Neutrophil (primary cell): ENCODE results near the gene MAPK4.

Source experiments
- H3K27ac ChIP-seq: fragments of 200-600 bp; sonication (generic); 2 replicates; pipeline ENCODE4 v1.5.1; 2016; ENCODE audit warnings: mild to moderate bottlenecking, moderate library complexity
- H3K27me3 ChIP-seq: fragments of 200-600 bp; sonication (generic); 2 replicates; pipeline ENCODE4 v1.6.0; 2016; ENCODE audit warnings: mild to moderate bottlenecking
- H3K36me3 ChIP-seq: fragments of 200-600 bp; sonication (generic); 2 replicates; pipeline ENCODE4 v1.5.1; 2017
- H3K4me1 ChIP-seq, 2 experiments: fragments of 200-600 bp in 1 of 2; sonication (generic) in 1 of 2; 1 replicate in 1 of 2; 2 replicates in 1 of 2; pipeline versions ENCODE4 v1.5.1 to v1.6.1; 2013 to 2016; ENCODE audit warnings: low read depth in 1 of 2, low read length in 1 of 2, mild to moderate bottlenecking in 1 of 2, moderate library complexity in 1 of 2; ENCODE audit not compliant: control insufficient read depth in 1 of 2, insufficient read depth in 1 of 2
- H3K4me3 ChIP-seq, 2 experiments: fragments of 200-600 bp in 1 of 2; sonication (generic) in 1 of 2; 1 replicate in 1 of 2; 2 replicates in 1 of 2; pipeline ENCODE4 v1.5.1; 2013 to 2016; ENCODE audit warnings: low read depth in 1 of 2, low read length in 1 of 2, mild to moderate bottlenecking in 1 of 2, moderate library complexity in 1 of 2
- H3K9me3 ChIP-seq: fragments of 200-600 bp; sonication (generic); 2 replicates; pipeline ENCODE4 v1.5.1; 2016
- CTCF ChIP-seq: fragments of 200-600 bp; sonication (generic); IDR thresholded peaks from 2 replicates; pipeline ENCODE4 v1.5.1; 2016; ENCODE audit warnings: antibody characterized with exemption

Gene MAPK4

GRCh38 chr18:50663626-50664441 is 103.9 kb downstream of the MAPK4 start:
- Histone ChIP-seq H3K27ac (no peak overlapping the region), H3K27me3 (no peaks in the 10 kb centered on the region), H3K4me1 (no peaks in the 10 kb centered on the region), H3K9me3 (no peaks in the 10 kb centered on the region), H3K36me3 (no peaks in the 10 kb centered on the region), H3K4me3 (no peak overlapping the region)
- no peak for TF ChIP-seq CTCF

- no peak for TF ChIP-seq CTCF
- Histone ChIP-seq H3K9me3 (no peaks in the 10 kb centered on the region), H3K4me3 (no peak overlapping the region), H3K36me3 (no peaks in the 10 kb centered on the region), H3K27me3 (no peaks in the 10 kb centered on the region), H3K27ac (no peak overlapping the region), H3K4me1 (no peaks in the 10 kb centered on the region)
Measured at GRCh38 chr18:50665015-50665414, 105.1 kb downstream of the MAPK4 start.

- H3K27me3 ChIP-seq: no peaks in the 10 kb centered on the region
- H3K36me3 ChIP-seq: no peaks in the 10 kb centered on the region
- no peak overlapping the region for H3K27ac ChIP-seq
- H3K4me1 ChIP-seq: no peaks in the 10 kb centered on the region
- no peaks in the 10 kb centered on the region for H3K9me3 ChIP-seq
- no peak for TF ChIP-seq CTCF
- H3K4me3 ChIP-seq: no peak overlapping the region
Measured at GRCh38 chr18:50665519-50665918, 105.6 kb downstream of the MAPK4 start.

DNA sequence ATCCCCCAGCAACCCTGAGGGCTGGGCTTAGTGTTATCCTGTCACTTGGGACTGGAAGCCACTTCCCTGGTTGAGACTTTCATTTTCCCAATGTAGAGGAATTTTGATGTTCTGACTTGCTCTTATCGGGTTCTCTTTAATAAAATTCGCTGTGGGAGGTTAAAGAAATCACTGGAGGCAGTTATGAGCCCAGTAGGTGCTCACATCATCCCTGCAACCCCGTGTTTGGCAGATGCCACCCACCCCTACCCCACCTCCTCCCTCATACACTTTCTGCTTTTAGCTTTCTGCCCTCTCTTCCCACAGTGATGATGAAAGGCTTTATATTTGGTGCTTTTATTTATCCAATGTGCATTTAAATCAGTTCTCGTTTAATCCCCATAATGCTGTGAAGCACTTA is 106.6 kb downstream of the MAPK4 start:
- H3K9me3 ChIP-seq: no peaks in the 10 kb centered on the region
- no peaks in the 10 kb centered on the region for H3K36me3 ChIP-seq
- no peak overlapping the region for H3K4me3 ChIP-seq
- no peak overlapping the region for H3K27ac ChIP-seq
- H3K4me1 ChIP-seq: no peaks in the 10 kb centered on the region
- TF ChIP-seq CTCF: no peak
- no peaks in the 10 kb centered on the region for H3K27me3 ChIP-seq

DNA sequence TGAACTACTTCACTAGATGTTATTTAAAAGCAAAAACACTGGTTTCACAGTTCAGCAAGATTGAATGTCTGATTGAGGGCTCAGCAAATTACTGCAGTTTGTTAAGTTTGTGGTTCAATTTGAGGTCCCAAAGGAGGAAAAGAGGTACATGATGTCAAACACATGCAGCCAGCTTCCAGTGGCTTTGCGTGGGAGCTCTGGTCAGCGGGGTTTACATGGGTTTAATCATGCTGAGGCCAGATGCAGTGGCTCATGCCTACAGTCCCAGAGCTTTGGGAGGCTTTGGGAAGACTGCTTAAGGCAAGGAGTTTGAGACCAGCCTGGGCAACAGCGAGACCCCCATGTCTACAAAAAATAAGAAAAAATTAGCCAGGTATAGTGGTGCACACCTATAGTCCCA is 111.5 kb downstream of the MAPK4 start:
- H3K4me3 ChIP-seq: no peak overlapping the region
- H3K4me1 ChIP-seq: no peaks in the 10 kb centered on the region
- H3K36me3 ChIP-seq: no peaks in the 10 kb centered on the region
- H3K9me3 ChIP-seq: no peaks in the 10 kb centered on the region
- no peaks in the 10 kb centered on the region for H3K27me3 ChIP-seq
- no peak overlapping the region for H3K27ac ChIP-seq
- TF ChIP-seq CTCF: no peak
